ENCODE measurements around the gene FER.
"Not testable (repeated sequence)": the region's sequence is repeated elsewhere in the genome, so short reads cannot be mapped to it uniquely, and the experiment has no call there.

FER gene

GRCh38 chr5:108763222-108763916 lies 15.7 kb downstream of the FER start:
- ATAC-seq (ENCODE audit: insufficient read depth, low read depth) = no peak
- TF ChIP-seq, protein P1, sequence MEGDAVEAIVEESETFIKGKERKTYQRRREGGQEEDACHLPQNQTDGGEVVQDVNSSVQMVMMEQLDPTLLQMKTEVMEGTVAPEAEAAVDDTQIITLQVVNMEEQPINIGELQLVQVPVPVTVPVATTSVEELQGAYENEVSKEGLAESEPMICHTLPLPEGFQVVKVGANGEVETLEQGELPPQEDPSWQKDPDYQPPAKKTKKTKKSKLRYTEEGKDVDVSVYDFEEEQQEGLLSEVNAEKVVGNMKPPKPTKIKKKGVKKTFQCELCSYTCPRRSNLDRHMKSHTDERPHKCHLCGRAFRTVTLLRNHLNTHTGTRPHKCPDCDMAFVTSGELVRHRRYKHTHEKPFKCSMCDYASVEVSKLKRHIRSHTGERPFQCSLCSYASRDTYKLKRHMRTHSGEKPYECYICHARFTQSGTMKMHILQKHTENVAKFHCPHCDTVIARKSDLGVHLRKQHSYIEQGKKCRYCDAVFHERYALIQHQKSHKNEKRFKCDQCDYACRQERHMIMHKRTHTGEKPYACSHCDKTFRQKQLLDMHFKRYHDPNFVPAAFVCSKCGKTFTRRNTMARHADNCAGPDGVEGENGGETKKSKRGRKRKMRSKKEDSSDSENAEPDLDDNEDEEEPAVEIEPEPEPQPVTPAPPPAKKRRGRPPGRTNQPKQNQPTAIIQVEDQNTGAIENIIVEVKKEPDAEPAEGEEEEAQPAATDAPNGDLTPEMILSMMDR (IDR thresholded peaks at IDR 0.05; ENCODE audit: borderline replicate concordance, extremely low read depth, low read length, poor library complexity, severe bottlenecking) = no peak
- TF ChIP-seq EZH2 (IDR thresholded peaks at IDR 0.05; ENCODE audit: borderline replicate concordance, low read depth, low read length, severe bottlenecking) = no peak
- Histone ChIP-seq H3K9me3 (ENCODE audit: insufficient read depth, low read length, severe bottlenecking) (peaks cover 4% of the 10 kb centered on the region), H3K9ac (ENCODE audit: low read depth, low read length) (no peak overlapping the region), H3K27me3 (ENCODE audit: insufficient read depth, low read length, poor library complexity) (no peaks in the 10 kb centered on the region), H4K20me1 (ENCODE audit: insufficient read depth, low read length) (no peaks in the 10 kb centered on the region), H2AFZ (ENCODE audit: low read depth, low read length) (no peak overlapping the region), H3K36me3 (ENCODE audit: insufficient read depth, low read length) (0 out of 2 replicates have a peak, but pooled peaks cover 4% of the 10 kb centered on the region), H3K4me3 (ENCODE audit: low read depth in 1 of 2, low read length in 2 of 2) (no peak overlapping the region), H3K79me2 (ENCODE audit: insufficient read depth, low read length) (no peaks in the 10 kb centered on the region), H3K4me1 (ENCODE audit: insufficient read depth, low read length) (no peaks in the 10 kb centered on the region), H3K4me2 (ENCODE audit: insufficient read depth, low read length) (no peak overlapping the region), H3K27ac (ENCODE audit: low read length) (no peak overlapping the region)
- DNase-seq = no peak

DNA sequence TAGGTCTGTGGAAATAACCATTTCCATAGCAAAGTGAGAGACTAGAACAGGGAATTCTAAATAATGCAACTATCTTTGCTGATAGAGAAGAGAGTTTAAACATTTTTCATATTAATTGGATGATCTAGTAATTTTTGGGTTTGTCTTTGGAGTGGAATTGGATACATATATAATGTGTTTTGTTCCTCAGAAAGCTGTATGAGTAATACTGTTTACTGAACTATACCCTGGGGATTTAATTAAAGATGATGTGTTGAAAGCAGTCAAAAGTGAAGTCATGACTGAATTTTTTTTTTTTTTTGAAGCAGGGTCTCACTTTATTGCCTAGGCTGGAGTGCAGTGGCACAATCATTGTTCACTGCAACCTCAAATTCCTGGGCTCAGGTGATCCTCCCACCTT lies 17.9 kb downstream of the FER start:
- no peaks in the 10 kb centered on the region for H3K79me2 ChIP-seq (ENCODE audit: insufficient read depth, low read length)
- H3K36me3 ChIP-seq (ENCODE audit: insufficient read depth, low read length) = no peaks in the 10 kb centered on the region

GRCh38 chr5:108766916-108767315 lies 19.2 kb downstream of the FER start:
- H3K9ac ChIP-seq (ENCODE audit: low read depth, low read length); H3K4me1 ChIP-seq (ENCODE audit: insufficient read depth, low read length); H3K27me3 ChIP-seq (ENCODE audit: insufficient read depth, low read length, poor library complexity); ATAC-seq (ENCODE audit: insufficient read depth, low read depth); H3K9me3 ChIP-seq (ENCODE audit: insufficient read depth, low read length, severe bottlenecking); H3K4me3 ChIP-seq (ENCODE audit: low read depth in 1 of 2, low read length in 2 of 2); H3K36me3 ChIP-seq (ENCODE audit: insufficient read depth, low read length); H3K27ac ChIP-seq (ENCODE audit: low read length); H2AFZ ChIP-seq (ENCODE audit: low read depth, low read length); H3K79me2 ChIP-seq (ENCODE audit: insufficient read depth, low read length); DNase-seq; H3K4me2 ChIP-seq (ENCODE audit: insufficient read depth, low read length); H4K20me1 ChIP-seq (ENCODE audit: insufficient read depth, low read length): not testable (repeated sequence)

More for the DNA sequence above, 17.9 kb downstream of the FER start:
- TF ChIP-seq EZH2 (IDR thresholded peaks at IDR 0.05; ENCODE audit: borderline replicate concordance, low read depth, low read length, severe bottlenecking) = no peak
- TF ChIP-seq, protein P1 (IDR thresholded peaks at IDR 0.05; ENCODE audit: borderline replicate concordance, extremely low read depth, low read length, poor library complexity, severe bottlenecking) = no peak
- H3K27ac ChIP-seq (ENCODE audit: low read length) = no peak overlapping the region
- no peaks in the 10 kb centered on the region; the same call in 1 of the 2 replicates for H3K4me1 ChIP-seq (ENCODE audit: insufficient read depth, low read length)
- ATAC-seq (ENCODE audit: insufficient read depth, low read depth) = no peak
- H3K9me3 ChIP-seq (ENCODE audit: insufficient read depth, low read length, severe bottlenecking) = no peaks in the 10 kb centered on the region
- DNase-seq = no peak
- no peak overlapping the region for H3K9ac ChIP-seq (ENCODE audit: low read depth, low read length)
- no peaks in the 10 kb centered on the region for H4K20me1 ChIP-seq (ENCODE audit: insufficient read depth, low read length)
- no peak overlapping the region for H3K4me3 ChIP-seq (ENCODE audit: low read depth in 1 of 2, low read length in 2 of 2)
- H3K27me3 ChIP-seq (ENCODE audit: insufficient read depth, low read length, poor library complexity) = no peaks in the 10 kb centered on the region
- no peak overlapping the region for H3K4me2 ChIP-seq (ENCODE audit: insufficient read depth, low read length)
- H2AFZ ChIP-seq (ENCODE audit: low read depth, low read length) = no peak overlapping the region

- H3K9ac ChIP-seq (ENCODE audit: low read depth, low read length) = no peak overlapping the region
- no peaks in the 10 kb centered on the region for H4K20me1 ChIP-seq (ENCODE audit: insufficient read depth, low read length)
- H3K79me2 ChIP-seq (ENCODE audit: insufficient read depth, low read length) = no peaks in the 10 kb centered on the region
- ATAC-seq (ENCODE audit: insufficient read depth, low read depth) (peak; percentile 89), DNase-seq (no peak)
- H3K27ac ChIP-seq (ENCODE audit: low read length) = no peak overlapping the region
- no peaks in the 10 kb centered on the region for H3K27me3 ChIP-seq (ENCODE audit: insufficient read depth, low read length, poor library complexity)
- H3K4me3 ChIP-seq (ENCODE audit: low read depth in 1 of 2, low read length in 2 of 2) = no peak overlapping the region
- TF ChIP-seq EZH2 (IDR thresholded peaks at IDR 0.05; ENCODE audit: borderline replicate concordance, low read depth, low read length, severe bottlenecking) = no peak
- TF ChIP-seq, protein P1 (IDR thresholded peaks at IDR 0.05; ENCODE audit: borderline replicate concordance, extremely low read depth, low read length, poor library complexity, severe bottlenecking) = no peak
- no peak overlapping the region for H3K4me2 ChIP-seq (ENCODE audit: insufficient read depth, low read length)
- no peaks in the 10 kb centered on the region; the same call in 1 of the 2 replicates for H3K4me1 ChIP-seq (ENCODE audit: insufficient read depth, low read length)
- H3K36me3 ChIP-seq (ENCODE audit: insufficient read depth, low read length) = no peaks in the 10 kb centered on the region
- no peak overlapping the region for H2AFZ ChIP-seq (ENCODE audit: low read depth, low read length)
- H3K9me3 ChIP-seq (ENCODE audit: insufficient read depth, low read length, severe bottlenecking) = no peaks in the 10 kb centered on the region
Observed at GRCh38 chr5:108769352-108769751, 21.7 kb downstream of the FER start.

Measured in DND-41 (cell line).